Erythroblast (primary cell): ENCODE data around the gene FREM1.
A peak's percentile ranks its signal among the peaks of the same experiment; 100 is the strongest.

Source experiments
- DNase-seq, 2 experiments: peaks; one replicate each; lab custom pipeline; 2025; lab: John Stamatoyannopoulos, UW
- GATA1 ChIP-seq: IDR thresholded peaks from 2 replicates; pipeline ENCODE4 v1.6.1; 2011; ENCODE audit warnings: low read depth, mild to moderate bottlenecking, control low read depth, low read length, moderate library complexity
- POLR2A ChIP-seq: IDR thresholded peaks from 2 replicates; pipeline ENCODE4 v1.6.1; 2011; ENCODE audit warnings: mild to moderate bottlenecking, low read length

The FREM1 gene

DNA sequence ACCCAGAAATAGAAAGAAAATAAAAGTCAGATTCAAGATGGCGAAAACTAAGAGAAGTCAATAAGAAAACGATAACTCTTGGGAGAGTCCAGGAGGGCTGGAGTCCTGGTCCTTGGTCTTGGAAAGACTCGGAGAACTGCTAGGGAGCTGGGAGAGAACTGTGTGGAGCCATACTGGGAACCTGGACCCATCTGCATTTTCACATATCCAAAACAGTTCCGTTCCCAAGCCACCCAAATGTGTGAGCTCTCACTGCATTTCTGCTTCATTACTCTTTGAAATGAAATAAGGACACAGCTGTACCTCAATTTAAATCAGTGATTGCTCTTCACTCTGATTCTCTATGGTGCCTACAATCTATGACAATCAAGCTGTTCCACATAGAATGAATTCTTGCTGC, 119.6 kb downstream of the FREM1 start:
- TF ChIP-seq GATA1 (no peak), POLR2A (no peak)
- no peak for DNase-seq

- TF ChIP-seq POLR2A: no peak
- no peak for TF ChIP-seq GATA1
- no peak for DNase-seq
Measured at GRCh38 chr9:14788846-14789245, 121.4 kb downstream of the FREM1 start.

DNA sequence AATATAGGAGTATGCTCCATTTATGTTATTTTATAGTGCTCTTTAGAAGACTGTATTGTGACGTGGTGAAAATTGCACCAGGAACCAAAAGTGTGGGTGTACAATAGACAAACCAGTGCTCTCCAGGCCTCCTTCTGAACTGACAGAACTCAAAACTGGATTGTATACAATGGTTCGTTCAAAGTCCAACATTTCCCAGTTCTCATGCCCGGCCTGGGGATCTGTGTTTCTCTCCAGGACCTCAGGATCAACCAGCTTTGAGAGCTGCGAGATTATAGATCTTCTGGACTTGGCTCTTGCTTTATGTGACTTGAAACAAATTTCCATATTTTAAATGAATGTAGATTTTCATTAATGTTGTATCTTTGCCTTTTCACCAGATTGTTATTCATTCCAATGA, 126.9 kb downstream of the FREM1 start:
- TF ChIP-seq POLR2A (no peak), GATA1 (no peak)
- DNase-seq: no peak

- TF ChIP-seq GATA1 (no peak), POLR2A (no peak)
- no peak for DNase-seq
Measured at GRCh38 chr9:14782286-14783051, 127.8 kb downstream of the FREM1 start.

DNA sequence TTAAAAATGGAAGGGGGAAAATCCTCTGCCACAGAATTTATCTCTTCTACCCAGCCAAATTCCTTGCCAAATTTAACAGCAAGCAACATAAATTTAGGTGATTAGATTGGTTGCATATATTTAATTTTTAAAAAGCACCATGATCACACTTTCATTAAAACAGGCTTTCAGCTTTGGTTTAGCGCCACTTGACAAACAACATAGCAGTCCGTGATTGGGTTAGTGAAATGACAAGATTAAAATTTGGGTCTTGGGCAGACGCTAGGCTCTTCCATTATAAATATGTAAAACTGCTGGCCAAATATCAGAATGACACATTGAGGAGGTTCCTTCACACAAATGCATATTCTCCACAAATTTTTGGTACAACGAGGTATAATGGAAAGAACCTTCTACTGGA, 129.5 kb downstream of the FREM1 start:
- no peak for DNase-seq
- TF ChIP-seq POLR2A (no peak), GATA1 (no peak)

DNA sequence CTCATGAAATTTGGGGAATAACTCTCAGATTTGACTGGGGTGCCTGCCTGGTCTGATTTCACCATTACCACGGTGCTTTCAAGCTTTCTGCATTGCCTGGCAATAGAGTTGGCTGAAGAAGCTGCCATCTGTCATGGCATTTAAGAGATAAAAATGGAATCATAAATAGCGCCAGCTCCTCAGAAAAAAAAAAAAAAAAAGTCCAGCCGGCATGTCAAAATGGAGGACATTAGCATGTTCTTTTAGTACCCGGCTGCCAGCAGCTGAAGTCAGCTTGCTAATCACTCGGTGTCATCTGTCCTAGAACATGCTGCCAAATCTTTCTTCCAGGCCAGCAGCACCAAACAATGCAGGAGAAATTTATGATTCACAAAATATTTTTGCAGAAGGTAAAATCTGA, 130.0 kb downstream of the FREM1 start:
- no peak for DNase-seq

DNA sequence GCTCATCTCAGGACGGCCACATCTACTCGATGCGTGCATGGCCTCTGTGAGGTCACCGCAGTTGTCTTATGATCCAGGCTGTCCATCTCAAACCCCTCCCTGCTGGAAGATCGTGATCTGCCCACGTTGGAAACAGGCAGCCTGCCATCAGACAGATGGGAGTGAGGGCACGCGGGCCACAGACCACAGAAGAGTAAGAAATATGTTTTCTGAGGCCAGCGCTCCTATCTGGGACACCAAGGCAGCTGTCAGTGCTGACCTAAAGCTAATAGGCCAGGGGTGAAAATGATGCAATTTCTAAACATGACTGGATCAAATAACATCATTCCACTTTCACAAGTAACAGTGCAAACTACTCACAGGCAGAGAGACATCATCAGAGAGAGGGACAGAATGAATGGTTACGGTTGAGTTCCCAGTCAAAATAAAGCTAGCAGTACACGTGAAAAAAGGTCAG, 130.6 kb downstream of the FREM1 start:
- no peak for TF ChIP-seq GATA1
- no peak for TF ChIP-seq POLR2A
- no peak for DNase-seq

More for the DNA sequence above, 130.0 kb downstream of the FREM1 start:
- no peak for TF ChIP-seq GATA1
- no peak for TF ChIP-seq POLR2A

DNA sequence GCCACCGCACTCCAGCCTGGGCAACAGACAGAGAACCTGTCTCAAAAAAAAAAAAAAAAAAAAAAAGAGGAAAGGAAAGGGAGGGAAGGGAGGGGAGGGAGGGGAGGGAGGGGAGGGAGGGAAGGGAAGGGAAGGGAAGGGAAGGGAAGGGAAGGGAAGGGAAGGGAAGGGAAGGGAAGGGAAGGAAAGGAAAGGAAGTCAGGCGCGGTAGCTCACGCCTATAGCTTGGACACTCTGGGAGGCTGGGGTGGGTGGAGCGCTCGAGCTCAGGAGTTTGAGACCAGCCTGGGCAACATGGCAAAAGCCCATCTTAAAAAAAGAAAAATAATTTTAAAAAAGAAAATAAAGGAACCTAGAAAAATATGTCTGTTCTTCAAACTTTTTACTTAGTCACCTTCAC, 131.7 kb downstream of the FREM1 start:
- no peak for DNase-seq
- TF ChIP-seq POLR2A (no peak), GATA1 (no peak)

GRCh38 chr9:14775917-14776316, 134.3 kb downstream of the FREM1 start:
- no peak for DNase-seq
- TF ChIP-seq POLR2A (no peak), GATA1 (no peak)

DNA sequence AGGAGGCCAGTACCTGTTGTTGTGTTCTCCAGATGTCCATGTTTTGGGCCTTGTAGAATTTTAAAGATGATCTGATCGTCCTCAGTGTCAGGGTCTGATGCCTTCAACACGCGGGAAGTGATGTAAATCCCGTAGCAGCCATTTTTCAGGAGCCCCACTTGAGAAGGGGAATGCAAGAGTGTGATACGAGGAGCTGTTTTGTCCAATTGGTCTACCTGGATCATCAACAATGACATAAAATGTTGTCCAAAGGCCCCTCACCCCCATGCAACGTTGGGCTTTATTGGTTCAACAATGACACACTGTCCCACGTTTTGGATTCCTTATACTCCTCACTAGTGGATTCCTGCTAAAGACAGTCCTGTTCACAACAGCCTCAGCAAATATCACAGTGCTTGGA, 139.6 kb downstream of the FREM1 start:
- no peak for TF ChIP-seq GATA1
- no peak for DNase-seq

GRCh38 chr9:14769230-14769571, 141.0 kb downstream of the FREM1 start:
- TF ChIP-seq POLR2A (no peak), GATA1 (no peak)
- DNase-seq: peak; percentile 4 to 8

GRCh38 chr9:14768405-14769229, 141.6 kb downstream of the FREM1 start:
- peak; percentile 25 to 58 for DNase-seq
- TF ChIP-seq POLR2A: no peak
- TF ChIP-seq GATA1: no peak

GRCh38 chr9:14766299-14766698, 143.9 kb downstream of the FREM1 start:
- DNase-seq: no peak
- TF ChIP-seq GATA1: no peak
- TF ChIP-seq POLR2A: no peak

- TF ChIP-seq GATA1: no peak
- no peak for TF ChIP-seq POLR2A
- no peak for DNase-seq
Measured at GRCh38 chr9:14761584-14761983, 148.6 kb downstream of the FREM1 start.
